GM12878 (cell line): ENCODE measurements around the gene SMPD3. TPM values are rescaled to one million over a fixed set of nuclear protein-coding genes. Genes with fewer than 3 reads are reported as not detected.

ENCODE experiments used
- ATAC-seq: fragments of 200-7000 bp; cut with Tn5 transposase; 3 replicates; pipeline ENCODE4 v1.9.1; 2020; ENCODE audit warnings: mild to moderate bottlenecking, moderate library complexity
- BruUV-seq: library from RNA; stranded (reverse); fragments of 400-500 nt; replicated peaks from 2 replicates; lab custom pipeline; 2021; lab: Mats Ljungman, UMichigan
- CTCF ChIA-PET: fragments of 300-600 bp; sonication (Branson Sonifier 250); formaldehyde crosslinking; extraction: SDS; loops from one replicate; lab custom pipeline; 2021; ENCODE audit warnings: inconsistent platforms; lab: Yijun Ruan, JAX
- POLR2A ChIA-PET: fragments of 350-600 bp; formaldehyde crosslinking; extraction: SDS; loops from one replicate; lab custom pipeline; 2021; ENCODE audit warnings: inconsistent platforms; lab: Charles Lee
- RAD21 ChIA-PET: fragments of 300-600 bp; sonication (Branson Sonifier 250); formaldehyde crosslinking; loops from one replicate; lab custom pipeline; 2023; ENCODE audit warnings: antibody characterized with exemption; ENCODE audit not compliant: unreplicated experiment; lab: Charles Lee
- SMC1A ChIA-PET: fragments of 300-600 bp; sonication (Branson Sonifier 250); formaldehyde crosslinking; loops from one replicate; lab custom pipeline; 2023; ENCODE audit not compliant: unreplicated experiment, uncharacterized antibody; lab: Charles Lee
- DNase-seq: peaks from one replicate; pipeline ENCODE4 v3.0.0-alpha.2; 2011; ENCODE audit warnings: low read depth, low spot score
- FAIRE-seq: peaks from 3 replicates; lab custom pipeline; 2011; peaks lifted over from hg19 to GRCh38; lab: Jason Lieb, UNC
- H2AFZ ChIP-seq: 2 replicates; pipeline ENCODE4 v1.6.0; 2011; ENCODE audit warnings: low read depth, low read length, control low read depth; ENCODE audit not compliant: control insufficient read depth
- H3K27ac ChIP-seq: 2 replicates; pipeline ENCODE4 v1.5.1; 2011; ENCODE audit warnings: control low read depth; ENCODE audit not compliant: control insufficient read depth, insufficient read depth
- H3K27me3 ChIP-seq, 2 experiments: replicated peaks in 1 of 2; 2 replicates each; pipeline versions ENCODE4 v1.6.0 to v1.6.1; 2011; ENCODE audit warnings: low read length in 1 of 2; ENCODE audit not compliant: control insufficient read depth in 2 of 2, insufficient read depth in 2 of 2
- H3K36me3 ChIP-seq, 2 experiments: 2 replicates each; pipeline ENCODE4 v1.5.1; 2011; ENCODE audit warnings: low read length in 1 of 2; ENCODE audit not compliant: control insufficient read depth in 2 of 2, insufficient read depth in 2 of 2
- H3K4me1 ChIP-seq: 2 replicates; pipeline ENCODE4 v1.6.1; 2011; ENCODE audit warnings: mild to moderate bottlenecking, low read length, moderate library complexity, mixed read lengths; ENCODE audit not compliant: control insufficient read depth, insufficient read depth
- H3K4me2 ChIP-seq: 2 replicates; pipeline ENCODE4 v1.6.0; 2011; ENCODE audit warnings: control low read depth; ENCODE audit not compliant: control insufficient read depth, insufficient read depth
- H3K4me3 ChIP-seq: fragments of 200-600 bp; sonication (generic); 2 replicates; pipeline ENCODE4 v1.5.1; 2016
- H3K79me2 ChIP-seq: 2 replicates; pipeline ENCODE4 v1.6.0; 2011; ENCODE audit warnings: low read length; ENCODE audit not compliant: control insufficient read depth, insufficient read depth
- H3K9ac ChIP-seq: 2 replicates; pipeline ENCODE4 v1.8.0; 2011; ENCODE audit warnings: low read length, control low read depth, mixed read lengths; ENCODE audit not compliant: control insufficient read depth, insufficient read depth
- H3K9me3 ChIP-seq: replicated peaks from 3 replicates; pipeline ENCODE4 v1.5.1; 2011; ENCODE audit warnings: mild to moderate bottlenecking, low read length; ENCODE audit not compliant: control insufficient read depth, insufficient read depth
- H4K20me1 ChIP-seq: 2 replicates; pipeline ENCODE4 v1.6.0; 2011; ENCODE audit not compliant: control insufficient read depth, insufficient read depth
- CEBPZ ChIP-seq: fragments of 150-350 bp; IDR thresholded peaks from 2 replicates; pipeline ENCODE4 v1.6.1; 2016; ENCODE audit warnings: low read depth, low read length
- GATAD2B ChIP-seq: fragments of 450-650 bp; conservative IDR thresholded peaks from 2 replicates; pipeline ENCODE4 v1.6.1; 2017; ENCODE audit warnings: low read depth, mild to moderate bottlenecking, moderate library complexity
- HDAC2 ChIP-seq: fragments of 200-600 bp; sonication (generic); IDR thresholded peaks from 2 replicates; pipeline ENCODE4 v1.6.1; 2017
- IRF3 ChIP-seq: fragments of 450-650 bp; IDR thresholded peaks from 2 replicates; pipeline ENCODE4 v1.6.1; 2014; ENCODE audit warnings: mild to moderate bottlenecking
- IRF5 ChIP-seq: fragments of 450-650 bp; IDR thresholded peaks from 2 replicates; pipeline ENCODE4 v1.6.1; 2017; ENCODE audit warnings: borderline replicate concordance
- JUNB ChIP-seq: IDR thresholded peaks from 2 replicates; pipeline ENCODE4 v1.6.1; 2016; ENCODE audit warnings: antibody characterized with exemption, mild to moderate bottlenecking
- MEF2A ChIP-seq: IDR thresholded peaks from 2 replicates; pipeline ENCODE4 v1.6.1; 2011; ENCODE audit warnings: low read depth, mild to moderate bottlenecking, low read length, moderate library complexity; ENCODE audit not compliant: insufficient read depth
- MEF2B ChIP-seq: fragments of 450-650 bp; IDR thresholded peaks from 2 replicates; pipeline ENCODE4 v1.6.1; 2018; ENCODE audit warnings: mild to moderate bottlenecking, moderate library complexity; ENCODE audit not compliant: partially characterized antibody, poor library complexity, severe bottlenecking
- MYC ChIP-seq: IDR thresholded peaks from 2 replicates; pipeline ENCODE4 v1.6.1; 2011; ENCODE audit warnings: mild to moderate bottlenecking, low read length, moderate library complexity, inconsistent platforms; ENCODE audit not compliant: insufficient read depth, insufficient replicate concordance, insufficient read length, severe bottlenecking
- NR2C2 ChIP-seq: IDR thresholded peaks from 2 replicates; pipeline ENCODE4 v1.6.1; 2011; ENCODE audit warnings: borderline replicate concordance, low read depth; ENCODE audit not compliant: control insufficient read depth, insufficient read length
- PBX3 ChIP-seq: IDR thresholded peaks from 2 replicates; pipeline ENCODE4 v1.6.1; 2011; ENCODE audit warnings: mild to moderate bottlenecking, low read depth, low read length, moderate library complexity; ENCODE audit not compliant: insufficient replicate concordance
- POLR2A ChIP-seq: IDR thresholded peaks from 2 replicates; pipeline ENCODE4 v1.6.1; 2011; ENCODE audit warnings: low read depth, mild to moderate bottlenecking, low read length
- RUNX3 ChIP-seq: IDR thresholded peaks from 2 replicates; pipeline ENCODE4 v1.6.1; 2012; ENCODE audit warnings: low read length, inconsistent platforms
- TAF1 ChIP-seq: IDR thresholded peaks from 2 replicates; pipeline ENCODE4 v1.6.1; 2011; ENCODE audit warnings: mild to moderate bottlenecking, low read depth, low read length, borderline replicate concordance
- WGBS: methylation state at CpG from one replicate; pipeline ENCODE4 v1.1.6; 2016; ENCODE audit warnings: low lambda C conversion rate; ENCODE audit not compliant: insufficient replicate concordance, insufficient coverage; ENCODE audit errors: missing lambda C conversion rate; 5-methylcytosine and 5-hydroxymethylcytosine counted together
- in situ Hi-C: fragments of 300-500 bp; cut with MboI; formaldehyde crosslinking; loops from 9 replicates; pipeline ENCODE4 v1.14.3; 2018; ENCODE audit warnings: mixed read lengths
- intact Hi-C: fragments of 100-400 bp; cut with micrococcal nuclease; formaldehyde crosslinking; loops from one replicate; pipeline ENCODE4 v1.14.2; 2022; ENCODE audit not compliant: unreplicated experiment
- polyA plus RNA-seq, 11 experiments: library from polyadenylated mRNA; depleted of rRNA in 4 of 11; unstranded in 6 of 11; stranded (reverse) in 5 of 11; fragments of >200 nt; fragmentation: Nextera tagmentation in 4 of 11; fragmentation: Illumina TruSeq in 1 of 11; extraction: Ambion mirVana in 4 of 11; extraction: Trizol in 1 of 11; gene quantifications; 1 replicate in 1 of 11; 2 replicates in 10 of 11; pipeline versions ENCODE4 v1.2.1 to v1.2.3, GENCODE V29; 2011 to 2016; ENCODE audit warnings: inconsistent platforms in 2 of 11, missing spikeins in 2 of 11, low read depth in 1 of 11
- total RNA-seq, 4 experiments: library from RNA; depleted of rRNA in 3 of 4; stranded (reverse); fragments of >200 nt in 3 of 4; fragmentation: Illumina TruSeq in 1 of 4; extraction: Trizol in 1 of 4; gene quantifications; 2 replicates each; pipeline versions ENCODE4 v1.2.1 to v1.2.3, GENCODE V29; 2013 to 2021

The SMPD3 gene
- total and polyA plus RNA-seq, 10 of the 15 experiments (the other 5 are each of a cell fraction or from before 2014, with no cell fraction given), result 0.04 to 2.0 (median 1.2) TPM

- CTCF ChIA-PET, result interaction anchor here (1.2 kb wide), 1 partner anchor 9 kb away, joined by 3 read pairs; no protein-coding TSS in a partner anchor
- no peak for FAIRE-seq
- no peaks in the 10 kb centered on the region for H3K27me3 ChIP-seq
- no peaks in the 10 kb centered on the region for H3K9me3 ChIP-seq
- POLR2A ChIA-PET, result no interaction called here
- no peak overlapping the region for H3K4me3 ChIP-seq
- SMC1A ChIA-PET, result no interaction called here
- intact Hi-C loops, result no loop called here
- H3K4me1 ChIP-seq, result no peaks in the 10 kb centered on the region
- in situ Hi-C loops, result no loop called here
- no peak overlapping the region for H3K27ac ChIP-seq
- no TSS peak for BruUV-seq
- no peaks in the 10 kb centered on the region for H3K79me2 ChIP-seq
- H4K20me1 ChIP-seq, result no peaks in the 10 kb centered on the region
- WGBS, result 45% methylated on average over 3 of the region's 3 CpGs
- H3K9ac ChIP-seq, result no peak overlapping the region
- H3K36me3 ChIP-seq, result no peaks in the 10 kb centered on the region
- no peak for ATAC-seq
- DNase-seq, result no peak
- no peak overlapping the region for H3K4me2 ChIP-seq
- RAD21 ChIA-PET, result no interaction called here
- no peak for TF ChIP-seq MYC
- TF ChIP-seq IRF5, result no peak
- TF ChIP-seq MEF2B, result no peak
- no peak for TF ChIP-seq MEF2A
- TF ChIP-seq GATAD2B, result no peak
- no peak for TF ChIP-seq CEBPZ
- no peak for TF ChIP-seq HDAC2
- no peak for TF ChIP-seq NR2C2
- TF ChIP-seq RUNX3, result no peak
- TF ChIP-seq TAF1, result no peak
- TF ChIP-seq JUNB, result no peak
- TF ChIP-seq IRF3, result no peak
- TF ChIP-seq PBX3, result no peak
- no peak for TF ChIP-seq POLR2A
- TF ChIP-seq, all 136 proteins: peak for 0
- no peak overlapping the region for H2AFZ ChIP-seq
Measured at GRCh38 chr16:68403704-68404103, 44.6 kb downstream of the SMPD3 start.
